H1 (cell line): ENCODE results near the gene TMEM51. TPM values are rescaled to one million over a fixed set of nuclear protein-coding genes. Genes with fewer than 3 reads are reported as not detected.

ENCODE experiments used
- CTCF ChIA-PET: fragments of 300-600 bp; sonication (Branson Sonifier 250); formaldehyde crosslinking; loops from one replicate; lab custom pipeline; 2021; ENCODE audit not compliant: partially characterized antibody; lab: Charles Lee
- POLR2A ChIA-PET: fragments of 300-600 bp; sonication (Branson Sonifier 250); formaldehyde crosslinking; loops from one replicate; lab custom pipeline; 2021; ENCODE audit warnings: inconsistent platforms; ENCODE audit not compliant: partially characterized antibody; lab: Charles Lee
- DNase-seq, 2 experiments: peaks; one replicate each; pipeline versions ENCODE4 v3.0.0 to v3.0.0-alpha.2; 2010 to 2022; ENCODE audit warnings: low spot score in 2 of 2, low read depth in 1 of 2, mixed read lengths in 1 of 2
- FAIRE-seq: peaks from 2 replicates; lab custom pipeline; 2011; peaks lifted over from hg19 to GRCh38; lab: Jason Lieb, UNC
- H2AFZ ChIP-seq: 2 replicates; pipeline ENCODE4 v1.8.1; 2012; ENCODE audit warnings: low read length, inconsistent platforms
- H2AK5ac ChIP-seq: 2 replicates; pipeline ENCODE4 v1.6.1; 2013; ENCODE audit warnings: low read depth, low read length
- H2BK120ac ChIP-seq: replicated peaks from 2 replicates; pipeline ENCODE3; 2013; ENCODE audit warnings: low read depth, low read length, inconsistent platforms
- H2BK12ac ChIP-seq: 2 replicates; pipeline ENCODE4 v1.6.1; 2013; ENCODE audit warnings: low read depth, low read length
- H2BK15ac ChIP-seq: 2 replicates; pipeline ENCODE4 v1.6.1; 2013; ENCODE audit warnings: low read length
- H2BK20ac ChIP-seq: 2 replicates; pipeline ENCODE4 v1.6.1; 2013; ENCODE audit warnings: low read length
- H2BK5ac ChIP-seq: 2 replicates; pipeline ENCODE4 v1.6.1; 2013; ENCODE audit warnings: low read depth, low read length
- H3K14ac ChIP-seq: 2 replicates; pipeline ENCODE4 v1.6.1; 2013; ENCODE audit warnings: inconsistent platforms; ENCODE audit not compliant: insufficient read length
- H3K18ac ChIP-seq: 2 replicates; pipeline ENCODE4 v1.6.1; 2013; ENCODE audit warnings: low read length; ENCODE audit errors: extremely low read depth
- H3K23ac ChIP-seq: 2 replicates; pipeline ENCODE4 v1.6.1; 2013; ENCODE audit warnings: inconsistent platforms; ENCODE audit not compliant: insufficient read length
- H3K23me2 ChIP-seq: 2 replicates; pipeline ENCODE4 v1.6.1; 2013; ENCODE audit warnings: low read depth, low read length
- H3K27ac ChIP-seq: 2 replicates; pipeline ENCODE4 v1.6.1; 2011; ENCODE audit warnings: low read depth, low read length, inconsistent platforms
- H3K27me3 ChIP-seq, 4 experiments: replicated peaks in 1 of 4; 1 replicate in 1 of 4; 2 replicates in 3 of 4; pipeline versions ENCODE4 v1.6.1 to v1.8.1; 2011 to 2013; ENCODE audit warnings: low read length in 3 of 4, mild to moderate bottlenecking in 3 of 4, inconsistent platforms in 2 of 4, mixed read lengths in 2 of 4, moderate library complexity in 1 of 4; ENCODE audit not compliant: control insufficient read depth in 3 of 4, insufficient read depth in 3 of 4; ENCODE audit errors: extremely low read depth in 1 of 4
- H3K36me3 ChIP-seq, 4 experiments: 2 replicates each; pipeline versions ENCODE4 v1.6.1 to v1.8.1; 2011 to 2013; ENCODE audit warnings: mild to moderate bottlenecking in 4 of 4, low read length in 3 of 4, moderate library complexity in 2 of 4, control low read depth in 1 of 4, inconsistent platforms in 1 of 4; ENCODE audit not compliant: insufficient read depth in 4 of 4, control insufficient read depth in 2 of 4
- H3K4ac ChIP-seq: replicated peaks from 2 replicates; pipeline ENCODE3; 2013; ENCODE audit warnings: low read length, low read depth, mixed read lengths, inconsistent platforms; ENCODE audit not compliant: insufficient read length
- H3K4me1 ChIP-seq, 4 experiments: replicated peaks in 1 of 4; 1 replicate in 1 of 4; 2 replicates in 3 of 4; pipeline versions ENCODE4 v1.6.1 to v1.8.1; 2011 to 2013; ENCODE audit warnings: low read length in 3 of 4, inconsistent platforms in 2 of 4, mixed read lengths in 1 of 4; ENCODE audit not compliant: insufficient read depth in 4 of 4, control insufficient read depth in 3 of 4
- H3K4me2 ChIP-seq, 2 experiments: 2 replicates each; pipeline versions ENCODE4 v1.6.1 to v1.8.1; 2011 to 2013; ENCODE audit warnings: low read depth in 2 of 2, low read length in 2 of 2, control low read depth in 1 of 2, inconsistent platforms in 1 of 2, mild to moderate bottlenecking in 1 of 2; ENCODE audit not compliant: insufficient read depth in 1 of 2
- H3K4me3 ChIP-seq, 4 experiments: fragments of 200-600, 300-600 bp in 1 of 4; sonication (generic), shearing (Covaris generic), sonication (Bioruptor Twin) in 1 of 4; 2 replicates each; pipeline versions ENCODE4 v1.5.1 to v1.8.1; 2011 to 2016; ENCODE audit warnings: low read length in 4 of 4, low read depth in 3 of 4, control low read depth in 2 of 4, inconsistent platforms in 2 of 4, mild to moderate bottlenecking in 2 of 4, mixed read lengths in 1 of 4, moderate library complexity in 1 of 4; ENCODE audit not compliant: insufficient read depth in 2 of 4; ENCODE audit errors: extremely low read depth in 1 of 4
- H3K56ac ChIP-seq: replicated peaks from 2 replicates; pipeline ENCODE3; 2013; ENCODE audit warnings: low read depth, mild to moderate bottlenecking, mixed read lengths, low read length, inconsistent platforms; ENCODE audit not compliant: insufficient read length
- H3K79me1 ChIP-seq: 2 replicates; pipeline ENCODE4 v1.6.1; 2013; ENCODE audit warnings: low read depth, low read length, control low read depth
- H3K79me2 ChIP-seq, 2 experiments: 2 replicates each; pipeline versions ENCODE4 v1.6.1 to v1.8.1; 2012 to 2013; ENCODE audit warnings: low read length in 2 of 2, mild to moderate bottlenecking in 2 of 2, inconsistent platforms in 1 of 2; ENCODE audit not compliant: insufficient read depth in 2 of 2, control insufficient read depth in 1 of 2
- H3K9ac ChIP-seq, 4 experiments: replicated peaks in 1 of 4; 1 replicate in 1 of 4; 2 replicates in 3 of 4; pipeline versions ENCODE4 v1.6.1 to v1.8.1; 2011 to 2013; ENCODE audit warnings: low read depth in 3 of 4, low read length in 3 of 4, control low read depth in 2 of 4, mild to moderate bottlenecking in 2 of 4, moderate library complexity in 2 of 4, inconsistent platforms in 1 of 4; ENCODE audit errors: extremely low read depth in 1 of 4
- H3K9me3 ChIP-seq, 2 experiments: 2 replicates each; pipeline versions ENCODE4 v1.6.1 to v1.8.1; 2012 to 2013; ENCODE audit warnings: mild to moderate bottlenecking in 2 of 2, moderate library complexity in 2 of 2, control low read depth in 1 of 2, inconsistent platforms in 1 of 2, low read depth in 1 of 2, low read length in 1 of 2, mixed read lengths in 1 of 2; ENCODE audit not compliant: insufficient read depth in 2 of 2
- H4K20me1 ChIP-seq, 2 experiments: replicated peaks in 1 of 2; 2 replicates each; pipeline versions ENCODE3 to v1.8.1; 2011 to 2013; ENCODE audit warnings: inconsistent platforms in 2 of 2, low read length in 2 of 2, mild to moderate bottlenecking in 1 of 2; ENCODE audit not compliant: insufficient read depth in 2 of 2, control insufficient read depth in 1 of 2
- H4K5ac ChIP-seq: 2 replicates; pipeline ENCODE4 v1.6.1; 2013; ENCODE audit warnings: low read length, low read depth, mixed read lengths, inconsistent platforms; ENCODE audit not compliant: insufficient read length
- H4K8ac ChIP-seq: 2 replicates; pipeline ENCODE4 v1.8.0; 2013; ENCODE audit warnings: mild to moderate bottlenecking, moderate library complexity, low read length, inconsistent platforms; ENCODE audit not compliant: insufficient read depth; ENCODE audit errors: extremely low read depth
- H4K91ac ChIP-seq: replicated peaks from 2 replicates; pipeline ENCODE3; 2013; ENCODE audit warnings: low read length, mixed read lengths, inconsistent platforms; ENCODE audit not compliant: insufficient read length
- BCL11A ChIP-seq, 2 experiments: IDR thresholded peaks; one replicate each; pipeline ENCODE4 v1.6.1; 2011; ENCODE audit warnings: low read depth in 2 of 2, low read length in 2 of 2, mild to moderate bottlenecking in 2 of 2
- CBX5 ChIP-seq: fragments of 300-800, 300-1000 bp; sonication (generic); IDR thresholded peaks from 2 replicates; pipeline ENCODE4 v1.7.1; 2016; ENCODE audit warnings: antibody characterized with exemption, low read length, low read depth
- EZH2 ChIP-seq: fragments of 200-600 bp; sonication (generic); IDR thresholded peaks from 2 replicates; pipeline ENCODE4 v1.7.1; 2012; ENCODE audit warnings: low read depth, mild to moderate bottlenecking, moderate library complexity, low read length, inconsistent platforms; ENCODE audit not compliant: severe bottlenecking
- RFX5 ChIP-seq: IDR thresholded peaks from 2 replicates; pipeline ENCODE4 v1.6.1; 2011; ENCODE audit warnings: low read depth, low read length, improper control_type of control experiment, borderline replicate concordance
- SIRT6 ChIP-seq: IDR thresholded peaks from one replicate; pipeline ENCODE4 v1.7.1; 2012; ENCODE audit warnings: low read length, inconsistent platforms
- SIX5 ChIP-seq: IDR thresholded peaks from 2 replicates; pipeline ENCODE4 v1.6.1; 2011; ENCODE audit warnings: mild to moderate bottlenecking, low read depth, low read length
- ZNF274 ChIP-seq: IDR thresholded peaks from 2 replicates; pipeline ENCODE4 v1.7.0; 2012; ENCODE audit warnings: low read length, borderline replicate concordance; ENCODE audit errors: extremely low read depth
- WGBS, 2 experiments: shearing (Covaris generic) in 1 of 2; methylation state at CpG; one replicate each; pipeline versions ENCODE4 v1.1.6 to v1.1.7; 2013 to 2015; ENCODE audit warnings: low lambda C conversion rate in 2 of 2, mixed read lengths in 2 of 2, inconsistent platforms in 1 of 2, low coverage in 1 of 2, missing lambda C conversion rate in 1 of 2; ENCODE audit not compliant: insufficient replicate concordance in 2 of 2, insufficient coverage in 1 of 2, insufficient read length in 1 of 2; ENCODE audit errors: extremely low coverage in 1 of 2, missing lambda C conversion rate in 1 of 2; 5-methylcytosine and 5-hydroxymethylcytosine counted together
- polyA plus RNA-seq, 7 experiments: library from polyadenylated mRNA; depleted of rRNA in 3 of 7; stranded (reverse) in 5 of 7; unstranded in 2 of 7; fragments of >200 nt in 5 of 7; fragments of 200-250 nt in 2 of 7; gene quantifications; 1 replicate in 5 of 7; 2 replicates in 1 of 7; 4 replicates in 1 of 7; pipeline versions ENCODE4 v1.2.1 to v1.2.3, GENCODE V29; 2011 to 2013; ENCODE audit warnings: missing spikeins in 2 of 7, mixed read lengths in 2 of 7
- total RNA-seq: library from RNA; stranded (reverse); fragmentation: NEBNext Ultra II Directional; extraction: Animal tissue kit (Norgen Biotek cat#: 25700); gene quantifications from 2 replicates; pipeline ENCODE4 v1.2.1, GENCODE V29; 2021

The TMEM51 gene
- total and polyA plus RNA-seq, 2 of the 8 experiments (the other 6 are each of a cell fraction or from before 2014, with no cell fraction given) = 9.9 to 10.7 TPM

DNA sequence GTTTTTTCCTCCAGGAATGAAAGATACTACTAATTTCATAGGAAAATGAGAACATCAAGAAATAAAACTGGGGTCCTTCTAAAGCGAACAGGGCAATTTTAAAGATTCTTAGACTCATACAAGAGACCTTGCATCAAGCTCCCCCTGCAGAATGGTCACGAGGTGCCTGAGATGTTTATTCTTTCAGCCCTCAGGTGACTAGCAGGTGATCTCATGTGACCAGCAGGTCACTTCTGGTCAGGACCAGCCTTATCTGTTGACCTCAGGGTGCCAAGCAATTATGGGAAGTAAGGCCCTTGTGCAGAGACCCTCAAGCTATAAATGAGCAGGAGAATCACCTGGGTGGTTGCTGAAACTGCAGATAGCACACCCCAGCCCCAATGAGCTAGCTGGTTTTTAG is 20.6 kb upstream of the TMEM51 start:
- TF ChIP-seq SIRT6 (no peak), SIX5 (no peak), RFX5 (no peak), BCL11A (IDR thresholded peaks at IDR 0.05; ENCODE audit: low read depth in 2 of 2, low read length in 2 of 2) (no peak), EZH2 (no peak), CBX5 (no peak), ZNF274 (no peak)
- no peaks in the 10 kb centered on the region for H3K36me3 ChIP-seq
- H3K14ac ChIP-seq = no peak overlapping the region
- H3K4ac ChIP-seq = no peak overlapping the region
- no peak overlapping the region for H4K5ac ChIP-seq
- no peak overlapping the region for H2BK12ac ChIP-seq
- DNase-seq = no peak
- no peak overlapping the region for H2AFZ ChIP-seq
- no peaks in the 10 kb centered on the region for H3K23me2 ChIP-seq
- no peak overlapping the region for H2AK5ac ChIP-seq
- H3K23ac ChIP-seq = no peak overlapping the region
- no peaks in the 10 kb centered on the region; a peak in 1 of 7 replicates for H3K27me3 ChIP-seq
- peaks cover 0 to 3% of the 10 kb centered on the region in 2 experiments; a peak in 1 of 4 replicates for H3K9me3 ChIP-seq
- ChIA-PET CTCF (interaction anchor here (0.7 to 2.1 kb wide), 3 partner anchors 16 to 20 kb away, joined by 3 to 5 read pairs (median 3); partner anchors contain the start of gene TMEM51), POLR2A (interaction anchor here (0.7 kb wide), 1 partner anchor 120 kb away, joined by 3 read pairs; no protein-coding TSS in a partner anchor)
- no peak overlapping the region for H2BK20ac ChIP-seq
- H3K4me1 ChIP-seq = peaks cover 0 to 3% (median 0%) of the 10 kb centered on the region in 4 experiments; a peak in 2 of 7 replicates
- no peak overlapping the region for H2BK120ac ChIP-seq
- no peak overlapping the region for H3K4me3 ChIP-seq
- no peak overlapping the region for H2BK5ac ChIP-seq
- no peak for FAIRE-seq
- no peak overlapping the region for H3K18ac ChIP-seq
- no peak overlapping the region for H4K8ac ChIP-seq
- no peak overlapping the region for H3K56ac ChIP-seq
- no peaks in the 10 kb centered on the region for H3K79me2 ChIP-seq
- H2BK15ac ChIP-seq = no peak overlapping the region
- no peak overlapping the region for H3K27ac ChIP-seq
- H3K79me1 ChIP-seq = no peaks in the 10 kb centered on the region
- WGBS, 2 experiments = 88% methylated on average over 2 of the region's 2 CpGs; no CpG with 5 or more reads in 1 of the 2 experiments
- no peaks in the 10 kb centered on the region for H4K20me1 ChIP-seq
- no peak overlapping the region for H4K91ac ChIP-seq
- no peak overlapping the region for H3K4me2 ChIP-seq
- H3K9ac ChIP-seq = no peak overlapping the region
